ENCODE results near the gene RUNX2.

GRCh38 chr6:45634231-45634630 lies 306.1 kb downstream of the RUNX2 start:
- TF ChIP-seq CTCF (IDR thresholded peaks at IDR 0.05) (no peak), POLR2A (IDR thresholded peaks at IDR 0.05) (no peak)

Data from uterus (tissue), 2 donors.